ENCODE measurements around the gene ITPA. TPM values are rescaled to one million over a fixed set of nuclear protein-coding genes. Genes with fewer than 3 reads are reported as not detected.
A peak's percentile ranks its signal among the peaks of the same experiment; 100 is the strongest.

Gene ITPA
- total and polyA plus RNA-seq, 2 of the 13 experiments (the other 11 are each of a cell fraction or from before 2014, with no cell fraction given), result 60.1 to 103 TPM

DNA sequence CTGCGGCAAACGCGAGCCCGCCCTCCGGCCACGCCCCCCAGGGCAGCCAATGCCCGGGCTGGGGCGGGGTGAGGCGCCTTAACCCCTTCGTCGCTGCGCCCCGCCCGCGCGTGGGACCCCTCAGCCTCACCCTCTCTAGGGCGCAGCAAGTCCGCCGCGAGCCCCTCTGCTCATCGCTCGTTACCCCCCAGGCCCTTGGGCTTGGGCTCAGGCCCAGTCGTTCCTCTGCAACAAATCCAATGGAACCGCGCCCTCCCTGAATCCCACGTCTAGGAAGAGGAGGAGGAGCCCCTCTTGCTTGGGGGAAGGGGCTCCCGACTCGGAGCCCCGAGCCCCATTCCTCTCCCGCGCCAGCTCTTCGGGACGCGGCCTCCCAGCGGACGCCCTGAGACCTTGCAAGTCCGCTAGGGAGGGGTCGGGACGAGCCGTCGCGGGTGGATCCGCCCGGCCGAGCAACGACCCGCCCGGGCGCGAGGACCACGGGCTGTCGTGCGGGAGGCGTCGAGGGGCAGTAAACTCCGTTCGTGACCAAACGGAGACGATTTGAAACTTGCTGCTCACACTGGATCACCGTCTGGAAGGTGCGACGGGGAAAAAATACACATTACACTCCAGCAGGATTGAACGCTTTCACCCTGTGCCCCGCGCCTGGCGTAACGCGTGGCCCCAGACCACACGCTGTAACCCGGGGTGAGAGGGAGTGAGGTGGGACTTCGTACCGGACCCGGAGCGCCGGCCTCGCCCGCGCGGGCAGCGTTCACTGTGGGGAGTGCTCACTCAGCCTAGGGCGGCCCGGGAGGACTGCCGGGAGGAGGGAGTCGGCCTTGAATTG lies 35.5 kb upstream of the ITPA start (continued):
- TF ChIP-seq ZNF318 (CRISPR knock-in tag; IDR thresholded peaks at IDR 0.05), result peak; percentile 67; the same call in 1 of the 2 replicates
- peak; percentile 86; the same call in 1 of the 2 replicates for TF ChIP-seq REL (CRISPR knock-in tag; conservative IDR thresholded peaks at IDR 0.05)
- TF ChIP-seq ZNF501 (CRISPR knock-in tag; IDR thresholded peaks at IDR 0.05), result peak; percentile 97
- no peak for TF ChIP-seq NPAS2 (CRISPR knock-in tag; IDR thresholded peaks at IDR 0.05; ENCODE audit: borderline replicate concordance)
- TF ChIP-seq, protein P1, sequence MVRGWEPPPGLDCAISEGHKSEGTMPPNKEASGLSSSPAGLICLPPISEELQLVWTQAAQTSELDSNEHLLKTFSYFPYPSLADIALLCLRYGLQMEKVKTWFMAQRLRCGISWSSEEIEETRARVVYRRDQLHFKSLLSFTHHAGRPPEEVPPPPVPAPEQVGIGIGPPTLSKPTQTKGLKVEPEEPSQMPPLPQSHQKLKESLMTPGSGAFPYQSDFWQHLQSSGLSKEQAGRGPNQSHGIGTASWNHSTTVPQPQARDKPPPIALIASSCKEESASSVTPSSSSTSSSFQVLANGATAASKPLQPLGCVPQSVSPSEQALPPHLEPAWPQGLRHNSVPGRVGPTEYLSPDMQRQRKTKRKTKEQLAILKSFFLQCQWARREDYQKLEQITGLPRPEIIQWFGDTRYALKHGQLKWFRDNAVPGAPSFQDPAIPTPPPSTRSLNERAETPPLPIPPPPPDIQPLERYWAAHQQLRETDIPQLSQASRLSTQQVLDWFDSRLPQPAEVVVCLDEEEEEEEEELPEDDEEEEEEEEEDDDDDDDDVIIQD (CRISPR knock-in tag; IDR thresholded peaks at IDR 0.05; ENCODE audit: low read depth), result peak; percentile 40
- peak; percentile 65 for TF ChIP-seq JUND (CRISPR knock-in tag; IDR thresholded peaks at IDR 0.05)
- peak; percentile 93; the same call in 1 of the 2 replicates for TF ChIP-seq ZNF564 (CRISPR knock-in tag; IDR thresholded peaks at IDR 0.05)
- TF ChIP-seq ZNF101 (CRISPR knock-in tag; IDR thresholded peaks at IDR 0.05; ENCODE audit: borderline replicate concordance, low read depth), result peak; percentile 81; the same call in 1 of the 2 replicates
- TF ChIP-seq ZBTB21 (CRISPR knock-in tag; IDR thresholded peaks at IDR 0.05), result 0 out of 2 replicates have a peak, but pooled peaks have one; percentile 11
- TF ChIP-seq, protein P2, sequence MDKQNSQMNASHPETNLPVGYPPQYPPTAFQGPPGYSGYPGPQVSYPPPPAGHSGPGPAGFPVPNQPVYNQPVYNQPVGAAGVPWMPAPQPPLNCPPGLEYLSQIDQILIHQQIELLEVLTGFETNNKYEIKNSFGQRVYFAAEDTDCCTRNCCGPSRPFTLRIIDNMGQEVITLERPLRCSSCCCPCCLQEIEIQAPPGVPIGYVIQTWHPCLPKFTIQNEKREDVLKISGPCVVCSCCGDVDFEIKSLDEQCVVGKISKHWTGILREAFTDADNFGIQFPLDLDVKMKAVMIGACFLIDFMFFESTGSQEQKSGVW (CRISPR knock-in tag; IDR thresholded peaks at IDR 0.05; ENCODE audit: borderline replicate concordance), result no peak
- TF ChIP-seq, protein P3, sequence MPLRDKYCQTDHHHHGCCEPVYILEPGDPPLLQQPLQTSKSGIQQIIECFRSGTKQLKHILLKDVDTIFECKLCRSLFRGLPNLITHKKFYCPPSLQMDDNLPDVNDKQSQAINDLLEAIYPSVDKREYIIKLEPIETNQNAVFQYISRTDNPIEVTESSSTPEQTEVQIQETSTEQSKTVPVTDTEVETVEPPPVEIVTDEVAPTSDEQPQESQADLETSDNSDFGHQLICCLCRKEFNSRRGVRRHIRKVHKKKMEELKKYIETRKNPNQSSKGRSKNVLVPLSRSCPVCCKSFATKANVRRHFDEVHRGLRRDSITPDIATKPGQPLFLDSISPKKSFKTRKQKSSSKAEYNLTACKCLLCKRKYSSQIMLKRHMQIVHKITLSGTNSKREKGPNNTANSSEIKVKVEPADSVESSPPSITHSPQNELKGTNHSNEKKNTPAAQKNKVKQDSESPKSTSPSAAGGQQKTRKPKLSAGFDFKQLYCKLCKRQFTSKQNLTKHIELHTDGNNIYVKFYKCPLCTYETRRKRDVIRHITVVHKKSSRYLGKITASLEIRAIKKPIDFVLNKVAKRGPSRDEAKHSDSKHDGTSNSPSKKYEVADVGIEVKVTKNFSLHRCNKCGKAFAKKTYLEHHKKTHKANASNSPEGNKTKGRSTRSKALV (CRISPR knock-in tag; IDR thresholded peaks at IDR 0.05), result peak; percentile 66
- peak; percentile 76; the same call in 2 of the 3 replicates for TF ChIP-seq MXI1 (IDR thresholded peaks at IDR 0.05; ENCODE audit: borderline replicate concordance, low read depth, low read length)
- peak; percentile 73; the same call in 1 of the 2 replicates for TF ChIP-seq POGZ (CRISPR knock-in tag; IDR thresholded peaks at IDR 0.05)

All from HepG2 (cell line).